ENCODE data around the gene GALNT16.

DNA sequence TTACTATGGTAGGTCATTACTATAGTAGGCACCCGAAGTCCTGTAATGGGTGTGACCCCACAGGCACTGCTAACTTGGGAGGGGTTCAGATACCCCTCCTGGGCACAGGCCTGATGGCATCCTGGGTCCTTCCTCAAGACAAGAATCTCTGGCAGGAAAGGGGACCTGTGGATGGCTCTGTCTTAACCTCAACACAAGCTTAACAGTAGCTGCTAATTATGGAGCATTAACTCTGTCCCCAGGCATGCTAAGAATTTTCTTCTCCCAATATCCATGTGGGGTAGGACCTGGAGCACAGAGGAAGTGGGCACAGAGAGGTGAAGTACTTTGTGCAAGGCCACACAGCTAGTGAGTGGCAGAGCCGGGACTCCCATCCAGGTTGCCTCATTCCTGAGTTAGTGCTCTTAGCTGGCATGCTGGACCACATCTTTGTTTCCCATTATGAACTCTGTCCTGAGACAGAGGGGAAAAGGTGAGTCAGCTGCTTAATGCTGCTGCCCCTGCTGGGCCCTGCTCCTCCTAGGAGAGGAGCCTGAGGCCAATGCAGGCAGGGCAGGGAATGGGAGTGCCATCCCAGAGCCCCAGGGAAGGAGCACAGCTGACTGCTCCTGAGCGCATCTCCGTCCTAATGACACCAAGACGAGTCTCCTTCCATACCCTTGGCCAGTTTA lies 32.1 kb downstream of the GALNT16 start:
- TF ChIP-seq, protein P1, sequence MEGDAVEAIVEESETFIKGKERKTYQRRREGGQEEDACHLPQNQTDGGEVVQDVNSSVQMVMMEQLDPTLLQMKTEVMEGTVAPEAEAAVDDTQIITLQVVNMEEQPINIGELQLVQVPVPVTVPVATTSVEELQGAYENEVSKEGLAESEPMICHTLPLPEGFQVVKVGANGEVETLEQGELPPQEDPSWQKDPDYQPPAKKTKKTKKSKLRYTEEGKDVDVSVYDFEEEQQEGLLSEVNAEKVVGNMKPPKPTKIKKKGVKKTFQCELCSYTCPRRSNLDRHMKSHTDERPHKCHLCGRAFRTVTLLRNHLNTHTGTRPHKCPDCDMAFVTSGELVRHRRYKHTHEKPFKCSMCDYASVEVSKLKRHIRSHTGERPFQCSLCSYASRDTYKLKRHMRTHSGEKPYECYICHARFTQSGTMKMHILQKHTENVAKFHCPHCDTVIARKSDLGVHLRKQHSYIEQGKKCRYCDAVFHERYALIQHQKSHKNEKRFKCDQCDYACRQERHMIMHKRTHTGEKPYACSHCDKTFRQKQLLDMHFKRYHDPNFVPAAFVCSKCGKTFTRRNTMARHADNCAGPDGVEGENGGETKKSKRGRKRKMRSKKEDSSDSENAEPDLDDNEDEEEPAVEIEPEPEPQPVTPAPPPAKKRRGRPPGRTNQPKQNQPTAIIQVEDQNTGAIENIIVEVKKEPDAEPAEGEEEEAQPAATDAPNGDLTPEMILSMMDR (IDR thresholded peaks at IDR 0.05; ENCODE audit: low read length): no peak
- TF ChIP-seq EZH2 (optimal IDR thresholded peaks at IDR 0.05; ENCODE audit: low read depth, low read length): no peak
- no peak for TF ChIP-seq EZH2phosphoT487 (IDR thresholded peaks at IDR 0.05; ENCODE audit: low read length)

Measured in MM.1S (cell line).